ENCODE results near the gene MYH11. TPM values are rescaled to one million over a fixed set of nuclear protein-coding genes. Genes with fewer than 3 reads are reported as not detected.

MYH11 gene
- polyA plus RNA-seq, 1 donor from 2014 or later: not detected

DNA sequence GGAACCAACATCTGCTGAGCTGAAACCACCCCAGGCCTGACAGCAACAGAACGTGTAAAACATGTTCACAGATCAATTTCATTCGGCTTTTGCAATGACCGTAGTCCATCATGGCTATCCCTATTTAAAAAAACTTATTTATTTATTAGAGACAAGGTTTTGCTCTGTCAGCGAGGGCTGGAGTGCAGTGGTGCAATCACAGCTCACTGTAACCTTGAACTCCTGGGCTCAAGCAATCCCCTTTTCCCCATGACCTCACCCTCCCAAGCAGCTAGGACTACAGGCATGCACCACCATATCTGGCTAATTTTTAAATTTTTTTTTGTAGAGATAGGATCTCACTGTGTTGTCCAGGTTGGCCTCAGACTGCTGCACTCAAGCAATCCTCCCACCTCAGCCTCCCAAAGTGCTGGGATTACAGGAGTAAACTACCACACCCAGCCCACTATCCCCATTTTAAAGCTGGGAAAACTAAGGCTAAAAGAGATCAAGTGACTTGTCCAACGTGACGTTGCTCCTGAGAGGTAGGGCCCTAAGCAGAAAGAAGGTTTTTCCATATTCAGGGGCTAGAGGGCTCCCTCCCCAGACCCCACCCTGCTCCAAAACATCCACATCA, 77.7 kb downstream of the MYH11 start:
- Histone ChIP-seq H3K27ac (ENCODE audit: low read length) (no peak overlapping the region), H3K27me3 (ENCODE audit: insufficient read depth, low read depth, low read length) (no peaks in the 10 kb centered on the region), H3K9me3 (ENCODE audit: low read length) (no peaks in the 10 kb centered on the region), H3F3A (ENCODE audit: insufficient read depth, low read length, poor library complexity, severe bottlenecking) (no peaks in the 10 kb centered on the region), H4K20me1 (ENCODE audit: insufficient read depth) (no peaks in the 10 kb centered on the region), H3K36me3 (ENCODE audit: insufficient read depth, low read length) (no peaks in the 10 kb centered on the region), H3K4me3 (ENCODE audit: low read length) (no peak overlapping the region), H2AFZ (ENCODE audit: low read depth, low read length) (no peak overlapping the region), H3K79me2 (replicated peaks; ENCODE audit: insufficient read depth, low read length) (no peaks in the 10 kb centered on the region), H3K9me2 (ENCODE audit: insufficient read depth, low read length) (no peaks in the 10 kb centered on the region), H3K9ac (ENCODE audit: low read length) (no peak overlapping the region), H3K4me2 (ENCODE audit: low read length) (no peak overlapping the region)
- TF ChIP-seq TAF1 (IDR thresholded peaks at IDR 0.05; ENCODE audit: low read depth) (no peak), EZH2 (IDR thresholded peaks at IDR 0.05; ENCODE audit: borderline replicate concordance, insufficient read depth, low read length, poor library complexity, severe bottlenecking) (no peak), POLR2AphosphoS5 (IDR thresholded peaks at IDR 0.05) (no peak), RAD21 (conservative IDR thresholded peaks at IDR 0.05) (no peak), EP300 (conservative IDR thresholded peaks at IDR 0.05; ENCODE audit: poor library complexity, severe bottlenecking) (no peak), MXI1 (conservative IDR thresholded peaks at IDR 0.05; ENCODE audit: poor library complexity, severe bottlenecking) (no peak), SMC3 (conservative IDR thresholded peaks at IDR 0.05; ENCODE audit: poor library complexity) (no peak)
- TF ChIP-seq, protein P1, sequence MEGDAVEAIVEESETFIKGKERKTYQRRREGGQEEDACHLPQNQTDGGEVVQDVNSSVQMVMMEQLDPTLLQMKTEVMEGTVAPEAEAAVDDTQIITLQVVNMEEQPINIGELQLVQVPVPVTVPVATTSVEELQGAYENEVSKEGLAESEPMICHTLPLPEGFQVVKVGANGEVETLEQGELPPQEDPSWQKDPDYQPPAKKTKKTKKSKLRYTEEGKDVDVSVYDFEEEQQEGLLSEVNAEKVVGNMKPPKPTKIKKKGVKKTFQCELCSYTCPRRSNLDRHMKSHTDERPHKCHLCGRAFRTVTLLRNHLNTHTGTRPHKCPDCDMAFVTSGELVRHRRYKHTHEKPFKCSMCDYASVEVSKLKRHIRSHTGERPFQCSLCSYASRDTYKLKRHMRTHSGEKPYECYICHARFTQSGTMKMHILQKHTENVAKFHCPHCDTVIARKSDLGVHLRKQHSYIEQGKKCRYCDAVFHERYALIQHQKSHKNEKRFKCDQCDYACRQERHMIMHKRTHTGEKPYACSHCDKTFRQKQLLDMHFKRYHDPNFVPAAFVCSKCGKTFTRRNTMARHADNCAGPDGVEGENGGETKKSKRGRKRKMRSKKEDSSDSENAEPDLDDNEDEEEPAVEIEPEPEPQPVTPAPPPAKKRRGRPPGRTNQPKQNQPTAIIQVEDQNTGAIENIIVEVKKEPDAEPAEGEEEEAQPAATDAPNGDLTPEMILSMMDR (IDR thresholded peaks at IDR 0.05; ENCODE audit: poor library complexity, severe bottlenecking): no peak
- TF ChIP-seq, protein P2, sequence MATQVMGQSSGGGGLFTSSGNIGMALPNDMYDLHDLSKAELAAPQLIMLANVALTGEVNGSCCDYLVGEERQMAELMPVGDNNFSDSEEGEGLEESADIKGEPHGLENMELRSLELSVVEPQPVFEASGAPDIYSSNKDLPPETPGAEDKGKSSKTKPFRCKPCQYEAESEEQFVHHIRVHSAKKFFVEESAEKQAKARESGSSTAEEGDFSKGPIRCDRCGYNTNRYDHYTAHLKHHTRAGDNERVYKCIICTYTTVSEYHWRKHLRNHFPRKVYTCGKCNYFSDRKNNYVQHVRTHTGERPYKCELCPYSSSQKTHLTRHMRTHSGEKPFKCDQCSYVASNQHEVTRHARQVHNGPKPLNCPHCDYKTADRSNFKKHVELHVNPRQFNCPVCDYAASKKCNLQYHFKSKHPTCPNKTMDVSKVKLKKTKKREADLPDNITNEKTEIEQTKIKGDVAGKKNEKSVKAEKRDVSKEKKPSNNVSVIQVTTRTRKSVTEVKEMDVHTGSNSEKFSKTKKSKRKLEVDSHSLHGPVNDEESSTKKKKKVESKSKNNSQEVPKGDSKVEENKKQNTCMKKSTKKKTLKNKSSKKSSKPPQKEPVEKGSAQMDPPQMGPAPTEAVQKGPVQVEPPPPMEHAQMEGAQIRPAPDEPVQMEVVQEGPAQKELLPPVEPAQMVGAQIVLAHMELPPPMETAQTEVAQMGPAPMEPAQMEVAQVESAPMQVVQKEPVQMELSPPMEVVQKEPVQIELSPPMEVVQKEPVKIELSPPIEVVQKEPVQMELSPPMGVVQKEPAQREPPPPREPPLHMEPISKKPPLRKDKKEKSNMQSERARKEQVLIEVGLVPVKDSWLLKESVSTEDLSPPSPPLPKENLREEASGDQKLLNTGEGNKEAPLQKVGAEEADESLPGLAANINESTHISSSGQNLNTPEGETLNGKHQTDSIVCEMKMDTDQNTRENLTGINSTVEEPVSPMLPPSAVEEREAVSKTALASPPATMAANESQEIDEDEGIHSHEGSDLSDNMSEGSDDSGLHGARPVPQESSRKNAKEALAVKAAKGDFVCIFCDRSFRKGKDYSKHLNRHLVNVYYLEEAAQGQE (IDR thresholded peaks at IDR 0.05; ENCODE audit: borderline replicate concordance): no peak

DNA sequence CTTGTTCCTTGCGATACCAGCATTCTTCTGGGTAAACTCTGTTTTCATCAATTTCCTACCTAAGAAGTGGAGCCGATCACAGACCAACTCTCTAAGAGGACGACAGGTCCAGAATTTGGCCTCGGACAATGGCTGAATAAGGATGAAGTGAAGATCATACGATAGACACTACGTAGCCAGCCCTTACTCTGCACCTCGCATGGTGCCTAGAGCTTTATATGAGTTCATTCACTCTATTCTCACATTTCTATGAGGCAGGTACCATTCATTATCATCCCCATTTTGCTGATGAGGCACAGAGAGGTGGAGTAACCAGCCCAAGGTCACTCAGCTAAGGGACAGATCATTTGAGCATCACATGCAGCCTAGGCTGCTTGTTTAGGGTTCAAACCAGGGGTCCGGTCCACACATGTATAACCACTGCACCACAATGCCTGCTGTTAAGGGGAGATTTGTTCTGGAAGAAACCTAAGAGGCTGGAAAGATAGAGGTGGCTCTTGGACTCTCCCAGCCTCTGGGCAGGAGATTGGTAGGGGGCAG, 78.6 kb downstream of the MYH11 start:
- Histone ChIP-seq H3K4me2 (ENCODE audit: low read length) (no peak overlapping the region), H3K9me3 (ENCODE audit: low read length) (no peaks in the 10 kb centered on the region), H4K20me1 (ENCODE audit: insufficient read depth) (no peaks in the 10 kb centered on the region), H3K79me2 (replicated peaks; ENCODE audit: insufficient read depth, low read length) (no peaks in the 10 kb centered on the region), H3K9ac (ENCODE audit: low read length) (no peak overlapping the region), H3K9me2 (ENCODE audit: insufficient read depth, low read length) (no peaks in the 10 kb centered on the region), H3K4me3 (ENCODE audit: low read length) (no peak overlapping the region), H3K27me3 (ENCODE audit: insufficient read depth, low read depth, low read length) (no peaks in the 10 kb centered on the region), H2AFZ (ENCODE audit: low read depth, low read length) (no peak overlapping the region), H3K27ac (ENCODE audit: low read length) (no peak overlapping the region), H3K36me3 (ENCODE audit: insufficient read depth, low read length) (no peaks in the 10 kb centered on the region), H3F3A (ENCODE audit: insufficient read depth, low read length, poor library complexity, severe bottlenecking) (no peaks in the 10 kb centered on the region)
- TF ChIP-seq RAD21 (conservative IDR thresholded peaks at IDR 0.05) (no peak), TAF1 (IDR thresholded peaks at IDR 0.05; ENCODE audit: low read depth) (no peak), EZH2 (IDR thresholded peaks at IDR 0.05; ENCODE audit: borderline replicate concordance, insufficient read depth, low read length, poor library complexity, severe bottlenecking) (no peak), MXI1 (conservative IDR thresholded peaks at IDR 0.05; ENCODE audit: poor library complexity, severe bottlenecking) (no peak), EP300 (conservative IDR thresholded peaks at IDR 0.05; ENCODE audit: poor library complexity, severe bottlenecking) (no peak), POLR2AphosphoS5 (IDR thresholded peaks at IDR 0.05) (no peak), SMC3 (conservative IDR thresholded peaks at IDR 0.05; ENCODE audit: poor library complexity) (no peak)
- TF ChIP-seq, protein P2 (IDR thresholded peaks at IDR 0.05; ENCODE audit: borderline replicate concordance): no peak
- TF ChIP-seq, protein P1 (IDR thresholded peaks at IDR 0.05; ENCODE audit: poor library complexity, severe bottlenecking): no peak

Measured in neural cell (in vitro differentiated cells).